GM18519 (cell line): ENCODE data around the gene ZNF800.

ENCODE experiments used
- ATAC-seq: cut with Tn5 transposase; IDR thresholded peaks from one replicate; pipeline ENCODE4 v1.9.1; 2021; ENCODE audit warnings: mild to moderate bottlenecking, moderate library complexity; ENCODE audit not compliant: unreplicated experiment, low FRiP score

The ZNF800 gene

DNA sequence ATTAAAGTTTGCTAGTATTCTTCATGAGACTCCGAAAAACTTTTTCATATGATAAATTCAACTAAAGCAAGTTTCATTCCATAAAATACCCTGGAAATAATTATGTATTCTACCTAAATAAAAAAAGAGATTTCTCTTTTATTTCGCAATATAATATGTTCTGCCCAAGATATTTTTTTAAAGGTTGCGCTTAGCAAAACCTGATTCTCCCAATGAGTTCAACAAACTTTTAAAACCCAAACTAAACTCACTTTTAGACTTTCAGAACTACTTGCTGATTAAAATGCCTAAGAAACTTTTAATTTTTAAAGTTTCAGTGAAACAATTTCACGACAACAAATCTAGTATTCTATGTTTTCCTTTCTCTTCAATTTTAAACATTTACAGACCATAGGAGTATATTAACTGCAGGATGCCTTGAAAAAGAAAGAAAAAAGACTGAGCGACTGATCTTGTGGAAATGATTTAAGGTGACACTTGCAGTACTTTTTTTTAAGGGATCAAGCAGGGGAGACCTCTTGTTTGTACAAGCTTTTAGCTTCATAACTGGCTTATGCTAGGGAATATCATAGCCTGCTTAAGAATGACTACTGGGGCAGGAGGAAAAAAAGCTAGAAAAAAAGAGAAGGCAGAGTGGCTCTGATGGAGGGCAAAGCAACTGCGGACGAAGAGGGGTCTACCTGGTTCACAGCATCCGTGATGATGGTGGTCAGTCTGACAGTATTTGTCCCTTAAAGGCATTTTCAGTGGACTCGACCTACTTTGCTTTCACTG is 1.5 kb downstream of the ZNF800 start:
- ATAC-seq, result no peak

DNA sequence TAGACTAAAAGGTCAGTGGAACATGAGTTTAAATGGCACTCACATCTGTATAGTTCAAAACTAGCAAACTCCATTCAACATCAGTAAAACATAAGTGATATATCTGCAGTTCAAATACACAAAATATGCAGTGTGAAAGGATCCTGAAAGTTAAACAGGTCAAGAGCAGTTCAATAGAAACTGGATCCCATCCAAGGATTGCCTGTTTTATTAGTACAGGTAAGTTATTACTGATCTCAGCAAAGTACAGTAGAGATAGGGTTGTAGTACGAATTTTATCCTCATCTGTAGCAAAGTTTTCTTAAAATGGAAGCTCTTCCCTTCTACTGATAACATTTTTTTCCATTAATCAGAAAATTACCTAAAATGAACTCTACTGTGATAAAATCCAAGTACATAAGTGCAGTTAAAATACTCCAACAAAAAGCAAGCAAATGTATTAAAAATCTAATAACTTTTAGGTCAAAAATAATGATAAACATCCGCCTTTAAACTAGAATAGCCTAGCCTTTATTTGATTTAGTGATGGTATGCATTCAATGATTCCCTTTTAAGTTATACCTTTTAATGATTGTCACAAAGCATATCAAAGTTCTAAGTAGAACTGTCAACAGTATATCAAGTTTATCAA is 2.2 kb downstream of the ZNF800 start:
- no peak for ATAC-seq

DNA sequence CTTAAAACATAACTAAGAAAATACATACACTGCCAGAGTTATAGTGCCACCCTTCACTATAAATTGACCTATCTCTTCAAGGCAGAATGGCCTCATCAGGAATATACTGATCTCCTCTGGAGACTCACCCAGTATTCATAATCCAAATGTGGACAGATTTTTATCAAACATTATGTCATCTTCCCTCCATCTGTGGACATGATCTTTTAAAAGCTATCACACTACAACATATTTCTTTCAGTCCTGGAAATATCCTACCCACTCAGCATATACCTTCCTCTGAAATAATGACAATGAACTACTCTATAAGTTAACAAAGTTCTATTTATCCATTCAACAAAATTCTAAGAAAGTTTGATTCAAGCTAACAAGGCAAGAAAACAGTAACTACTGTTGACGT is 3.2 kb downstream of the ZNF800 start:
- no peak for ATAC-seq

DNA sequence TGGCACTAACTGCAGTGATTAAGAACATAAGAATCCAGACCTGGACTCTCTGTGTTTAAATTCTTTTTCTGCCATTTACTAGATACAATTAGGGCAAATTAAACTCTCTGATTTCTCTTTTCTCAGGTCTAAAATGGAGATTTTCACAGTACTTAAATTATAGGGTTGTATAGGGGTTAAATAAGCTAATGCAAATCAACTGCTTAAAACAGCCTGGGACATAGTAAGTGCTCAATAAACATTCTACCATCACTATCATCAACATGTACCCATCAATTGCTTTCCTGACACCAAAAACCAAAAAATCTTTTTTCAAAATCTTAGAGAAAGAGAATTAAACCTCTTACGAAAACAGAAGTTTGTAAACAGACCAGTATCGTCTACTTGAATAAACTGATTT is 4.5 kb downstream of the ZNF800 start:
- no peak for ATAC-seq

DNA sequence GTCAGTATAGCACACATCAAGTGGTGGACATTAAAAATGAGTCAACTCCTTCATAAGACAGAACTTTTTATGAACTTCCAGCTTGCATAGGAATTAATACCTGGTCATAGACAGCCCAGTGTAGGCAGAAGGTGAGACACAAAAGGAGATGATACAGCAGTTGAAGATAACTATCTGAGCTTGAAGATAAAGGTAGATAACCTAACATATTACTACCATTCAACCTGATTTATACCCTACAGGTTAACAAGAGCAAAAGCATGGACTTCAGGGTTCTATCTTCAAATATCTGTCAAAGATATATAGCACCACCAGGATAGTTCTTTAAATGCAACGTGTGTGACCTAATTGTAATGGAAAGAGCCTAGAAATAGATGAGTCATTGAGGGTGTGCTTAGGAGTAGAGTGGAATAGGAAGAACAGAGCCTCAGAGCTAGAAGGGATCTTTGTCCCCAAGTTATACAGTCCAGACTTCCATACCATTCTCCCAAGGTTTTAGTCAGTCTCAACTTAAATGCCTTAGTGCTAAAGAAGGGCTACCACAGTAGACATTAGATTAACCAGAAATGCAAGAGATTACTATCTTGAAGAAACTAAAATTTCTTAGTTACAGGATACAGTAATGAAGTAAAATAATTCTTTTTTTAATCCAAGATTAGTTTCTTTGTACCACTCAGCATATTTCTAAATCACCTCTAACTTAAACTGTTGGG is 9.2 kb downstream of the ZNF800 start:
- ATAC-seq, result no peak

DNA sequence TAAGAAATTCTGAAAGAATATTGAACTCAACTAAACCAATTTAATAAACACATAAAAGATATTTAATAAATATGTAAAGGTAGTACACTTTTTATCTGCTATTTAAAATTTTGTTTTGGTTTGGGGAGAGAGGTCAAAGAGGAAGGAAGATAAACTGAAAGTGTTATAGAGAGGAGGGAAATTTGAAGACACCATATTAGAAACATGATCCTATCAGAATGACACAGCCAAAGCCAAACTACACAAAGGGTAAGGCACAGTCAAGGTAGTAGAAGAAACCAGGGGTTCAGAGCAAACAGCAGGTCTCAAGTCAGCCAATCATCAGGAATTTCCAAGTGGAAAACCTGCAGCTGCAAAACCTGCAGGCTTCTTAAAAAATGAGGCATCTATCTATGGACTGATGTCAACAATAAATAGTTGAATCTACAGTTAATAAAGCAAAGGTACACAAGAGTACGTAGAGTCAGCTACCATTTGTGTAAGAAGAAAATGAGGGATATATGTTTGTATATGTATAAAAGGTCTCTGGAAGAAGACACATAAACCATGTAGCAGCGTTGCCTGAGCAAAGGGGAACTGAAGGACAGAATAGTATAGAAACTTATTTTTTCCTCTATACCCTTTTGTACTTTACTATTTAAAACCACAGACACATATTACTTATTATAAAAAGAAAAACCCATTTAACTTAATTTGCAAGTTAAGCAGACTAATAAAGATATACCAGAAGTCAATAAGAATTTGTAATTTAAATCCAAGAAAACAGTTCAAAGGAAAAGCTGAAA is 10.0 kb downstream of the ZNF800 start:
- no peak for ATAC-seq

DNA sequence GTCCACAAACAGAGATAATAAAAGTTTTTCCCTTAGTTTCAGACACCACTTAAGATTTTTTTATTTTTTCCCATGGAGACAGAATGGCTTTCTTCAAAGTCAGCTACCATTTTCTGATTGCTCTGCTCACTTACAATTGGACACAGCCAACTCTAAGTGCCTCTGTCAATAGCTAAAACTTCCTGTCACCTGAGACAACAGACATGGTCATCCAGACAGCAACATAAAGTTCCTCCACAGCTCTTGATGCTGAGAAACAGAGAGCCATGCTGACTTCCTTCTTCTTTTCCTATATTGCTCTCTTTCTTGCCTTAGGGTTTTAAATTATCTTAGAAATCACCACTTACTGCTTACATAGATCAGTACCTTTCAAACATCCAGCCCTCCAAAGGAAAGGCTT is 12.0 kb downstream of the ZNF800 start:
- ATAC-seq, result no peak

DNA sequence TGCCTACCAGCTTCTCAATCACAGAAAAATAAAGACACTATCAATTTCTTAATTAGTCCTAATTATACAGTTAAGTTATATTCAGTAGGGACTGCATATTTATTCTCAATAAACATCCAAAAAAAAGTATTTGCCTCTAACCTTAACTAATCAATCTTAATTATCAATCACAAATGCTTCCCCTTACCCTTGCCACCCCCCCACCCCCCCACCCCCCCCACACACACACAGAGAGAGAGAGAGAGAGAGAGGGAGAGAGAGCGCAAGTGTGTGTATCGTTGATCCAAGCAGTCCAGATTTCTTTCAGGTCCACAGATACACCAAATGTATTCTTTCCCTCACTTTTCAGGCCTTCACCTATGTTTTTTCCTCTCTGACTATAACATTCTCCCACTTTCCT is 12.9 kb downstream of the ZNF800 start:
- no peak for ATAC-seq

DNA sequence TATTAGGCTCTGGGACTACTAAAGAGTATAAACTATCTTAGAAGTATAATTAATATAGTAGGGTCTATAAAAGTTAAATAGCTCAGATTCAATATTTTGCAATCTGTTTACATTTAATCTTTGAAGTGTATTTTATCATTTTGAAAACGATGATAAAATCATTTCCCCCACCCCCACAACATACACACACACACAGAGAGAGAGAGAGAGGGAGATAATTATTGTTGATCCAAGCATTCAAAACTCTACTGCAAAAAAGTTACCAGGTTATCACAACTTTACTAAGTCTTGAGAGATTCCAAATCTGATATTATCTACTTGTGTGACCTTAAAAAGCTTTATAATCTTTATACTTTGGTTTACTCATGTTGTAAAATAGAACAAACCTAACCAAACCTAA is 14.0 kb downstream of the ZNF800 start:
- ATAC-seq, result no peak

DNA sequence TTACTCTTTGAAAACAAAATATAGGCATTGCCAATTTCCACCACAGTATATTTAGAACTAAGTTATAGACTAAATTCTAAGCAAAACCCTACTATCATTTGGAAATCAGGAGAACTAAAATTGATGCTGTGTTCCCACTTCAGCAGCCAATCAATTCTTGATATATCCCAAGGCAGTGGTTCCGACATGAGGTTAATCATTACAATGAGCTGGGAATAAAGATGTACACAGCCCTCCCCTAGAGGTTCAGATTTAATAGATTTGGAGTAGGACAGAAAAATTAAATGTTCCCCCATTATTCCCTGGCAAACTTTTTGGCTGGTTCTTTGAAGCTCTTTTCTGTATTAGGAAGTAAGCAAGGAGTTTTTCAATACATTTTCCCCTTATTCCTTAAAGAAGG is 15.1 kb downstream of the ZNF800 start:
- no peak for ATAC-seq

DNA sequence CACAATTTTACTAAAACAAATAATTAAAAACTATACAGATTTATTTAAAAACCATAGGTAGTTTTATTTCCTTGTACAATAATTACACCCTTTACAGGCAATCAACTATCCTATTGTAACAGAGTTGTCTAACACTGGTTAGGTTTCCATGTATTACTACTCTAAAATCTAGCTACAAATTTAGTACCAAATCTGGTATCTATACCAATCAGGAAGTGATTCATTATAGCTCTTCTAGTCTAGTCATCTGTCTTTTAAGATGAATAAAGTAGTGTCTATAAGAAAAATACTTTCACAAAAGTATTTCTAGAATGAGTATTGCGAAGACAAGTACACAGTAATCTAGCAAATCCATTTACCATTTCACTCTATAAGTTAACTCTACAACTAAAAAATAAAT is 16.9 kb downstream of the ZNF800 start:
- ATAC-seq, result peak; percentile 57

DNA sequence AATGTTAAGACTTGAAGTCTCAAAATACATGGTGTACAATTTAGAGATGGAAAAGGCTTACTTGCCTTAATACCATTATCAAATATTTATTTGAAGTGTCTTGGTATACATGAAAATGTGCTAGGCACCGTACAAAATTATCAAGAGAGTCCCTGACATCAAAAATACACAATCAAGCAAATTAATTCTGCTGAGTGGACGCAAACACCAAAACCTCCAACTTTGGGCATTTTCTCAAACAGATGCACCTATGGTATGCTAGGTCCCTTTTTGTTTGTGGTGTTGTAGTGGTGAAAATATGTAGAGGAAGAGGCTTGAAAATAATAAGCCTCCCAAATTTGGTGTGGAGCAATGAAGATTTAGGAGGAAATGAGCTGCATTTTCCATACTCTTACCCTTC is 24.8 kb downstream of the ZNF800 start:
- no peak for ATAC-seq

DNA sequence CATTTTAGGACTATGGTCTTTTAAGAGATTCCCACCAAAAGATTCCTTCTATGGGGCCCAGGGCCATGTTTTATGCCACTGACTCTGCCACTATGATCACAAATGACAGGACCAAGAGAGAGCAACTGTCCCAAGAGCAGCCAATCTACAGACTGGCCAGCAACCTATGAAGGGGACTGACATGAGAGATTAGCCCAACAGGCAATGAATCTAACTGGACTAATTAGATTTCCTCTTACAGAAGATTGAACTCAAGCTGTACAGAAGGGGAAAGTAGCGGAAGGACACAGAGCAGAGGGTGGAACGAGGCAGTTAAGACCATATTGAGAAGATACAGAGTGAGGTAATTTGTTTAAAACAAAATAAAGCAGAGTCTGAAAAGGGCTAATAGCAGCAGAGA is 25.8 kb downstream of the ZNF800 start:
- no peak for ATAC-seq

DNA sequence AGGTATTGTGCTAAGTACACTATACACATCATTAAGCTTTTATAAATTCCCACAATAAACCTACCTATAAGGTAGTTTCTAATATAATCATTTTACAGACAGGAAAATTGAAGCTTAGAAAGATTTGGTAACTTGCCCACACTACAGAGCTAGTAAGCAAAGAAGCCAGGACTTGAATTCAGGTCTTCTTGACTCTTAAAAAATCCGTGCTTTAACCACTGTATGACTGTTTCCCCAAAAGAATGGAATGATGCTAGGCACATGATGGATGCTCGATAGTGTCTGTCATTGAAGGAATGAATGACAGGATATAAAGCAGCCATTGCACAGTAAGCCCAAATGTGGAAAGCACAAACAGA is 26.6 kb downstream of the ZNF800 start:
- no peak for ATAC-seq

DNA sequence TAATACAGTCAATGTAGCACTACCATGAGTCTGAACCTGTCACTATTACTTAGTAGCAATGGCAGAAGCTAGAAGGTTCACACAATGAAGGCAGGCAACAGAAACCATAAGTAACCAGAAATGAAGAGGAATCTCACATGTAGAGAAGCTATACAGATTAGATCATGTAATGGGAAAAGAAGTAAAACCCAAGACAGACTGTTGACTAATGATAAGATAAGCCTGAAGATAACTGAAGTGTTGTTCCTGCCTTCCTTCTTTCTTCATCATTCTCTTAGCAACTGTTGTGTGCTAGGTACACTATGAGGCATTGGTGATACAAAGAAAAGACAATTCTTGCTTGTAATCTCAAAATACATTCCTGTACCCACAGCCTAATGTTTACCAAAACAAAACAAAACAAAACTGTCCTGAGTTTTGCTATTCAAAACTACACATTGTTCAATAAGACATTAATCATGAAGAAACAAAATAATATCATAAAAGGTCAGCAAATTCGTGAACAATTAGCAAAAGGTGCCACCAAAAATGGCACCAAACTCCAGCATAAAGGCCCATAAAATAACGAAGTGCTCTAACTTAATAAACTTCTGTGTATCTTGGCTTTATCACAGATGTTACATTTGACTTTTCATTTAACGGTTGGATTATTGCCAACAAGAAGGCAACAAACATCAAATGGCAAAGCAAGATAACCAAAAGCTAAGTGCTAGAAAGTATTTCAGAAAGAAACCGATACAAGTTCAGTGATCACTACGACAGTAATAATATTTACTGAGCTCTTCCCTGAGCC is 27.1 kb downstream of the ZNF800 start:
- no peak for ATAC-seq

DNA sequence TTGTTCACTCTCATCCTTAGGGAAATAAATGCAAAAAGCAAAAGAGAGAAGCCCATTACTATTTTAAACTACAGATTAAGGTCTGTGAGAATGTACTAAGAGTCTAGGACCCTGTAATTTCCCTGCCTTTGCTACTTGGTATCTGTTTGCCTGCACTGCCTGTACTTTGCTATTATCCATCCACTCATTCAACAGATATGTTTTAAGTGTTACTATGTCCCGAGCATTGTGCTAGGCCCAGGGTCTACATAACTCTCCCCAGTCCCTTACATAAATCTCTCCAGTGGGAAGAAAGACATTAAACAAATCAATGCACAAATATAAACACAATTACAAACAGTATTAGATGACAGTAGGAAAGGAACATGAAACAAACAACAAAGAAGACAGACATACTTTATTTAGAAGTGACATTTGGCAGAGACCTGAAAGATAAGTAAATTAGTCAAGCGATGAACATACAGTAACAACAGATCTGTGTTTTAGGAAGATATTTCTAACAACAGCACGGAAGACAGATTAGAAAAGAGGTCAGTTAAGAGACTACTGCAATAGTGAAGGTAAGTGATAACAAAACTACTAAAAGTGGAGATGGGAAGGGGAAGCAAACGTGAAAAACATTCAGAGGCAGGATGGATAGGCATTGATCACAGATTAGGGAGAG is 30.0 kb downstream of the ZNF800 start:
- ATAC-seq, result no peak

DNA sequence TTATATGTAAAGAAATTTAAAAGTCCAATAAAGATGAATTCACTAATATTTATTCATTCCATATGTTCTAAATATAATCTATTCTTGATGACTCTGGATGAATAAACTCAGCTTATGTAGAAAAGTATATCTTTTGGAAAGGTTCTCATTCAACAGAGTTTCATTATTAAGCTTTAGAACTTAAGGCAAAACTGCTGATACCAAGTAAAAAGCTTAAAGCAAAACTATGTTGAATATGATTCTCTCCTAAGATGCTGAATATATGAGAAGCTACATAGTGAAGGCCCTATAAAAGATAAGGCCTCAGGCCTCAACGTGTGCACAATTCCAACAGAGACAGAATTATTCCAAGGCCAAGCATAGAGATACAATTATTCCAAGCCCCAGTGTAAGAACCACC is 30.8 kb downstream of the ZNF800 start:
- ATAC-seq, result no peak

DNA sequence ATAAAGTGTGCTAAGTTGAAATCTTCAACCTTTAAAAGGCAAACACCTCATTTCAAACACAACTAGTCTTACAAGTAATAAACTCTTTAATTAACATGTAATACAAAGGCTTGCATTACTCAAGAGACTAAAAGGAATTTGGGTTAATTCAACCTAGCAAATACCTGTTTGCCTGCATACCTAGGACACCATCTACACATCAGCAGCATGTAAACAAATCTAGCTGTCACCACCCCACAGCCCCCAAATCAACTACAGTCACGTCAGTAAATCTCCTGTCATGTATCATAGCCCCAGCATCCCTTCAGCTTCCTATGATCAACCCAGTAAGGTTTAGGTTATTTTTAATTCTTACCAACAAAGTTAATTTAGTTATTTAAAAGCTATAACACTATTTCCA is 33.5 kb downstream of the ZNF800 start:
- ATAC-seq, result no peak

DNA sequence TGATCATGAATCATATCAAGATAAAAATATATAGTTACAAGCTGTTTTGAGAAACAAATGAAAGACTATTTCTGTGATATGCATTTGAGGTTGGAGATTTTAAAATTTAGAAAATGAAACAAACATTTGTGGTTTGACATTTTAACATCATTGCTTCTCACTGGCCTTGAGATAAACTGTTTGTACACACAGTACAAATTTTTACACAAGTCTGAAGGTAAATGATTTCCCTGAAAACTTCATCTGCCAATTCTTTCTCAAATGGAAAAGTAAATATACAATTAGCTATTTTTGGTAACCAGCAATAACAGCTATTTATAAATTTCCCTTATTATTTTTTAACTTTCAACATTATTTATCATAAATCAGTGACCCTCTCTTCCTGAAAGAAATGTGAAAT is 38.6 kb downstream of the ZNF800 start:
- ATAC-seq, result no peak

DNA sequence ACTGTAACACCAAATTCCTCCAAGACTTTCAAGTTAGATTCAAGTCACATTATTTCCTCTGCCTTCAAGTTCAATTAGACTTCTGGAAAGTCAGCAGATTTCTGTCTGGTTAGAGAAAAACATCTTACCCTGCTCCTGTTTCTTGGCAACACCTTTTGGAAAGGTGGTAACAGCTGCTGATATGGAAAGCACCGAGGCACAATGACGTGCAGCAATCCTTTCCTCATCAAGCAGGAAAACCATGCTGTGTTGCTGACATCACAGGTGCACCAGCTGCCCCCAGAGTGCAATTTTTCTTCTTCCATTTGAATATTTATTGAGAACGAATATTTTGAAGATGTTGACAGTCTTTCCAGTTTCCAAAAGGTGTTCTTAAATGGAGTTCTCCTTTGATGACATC is 41.9 kb downstream of the ZNF800 start:
- ATAC-seq, result no peak
